Gastroesophageal sphincter (tissue), 3 donors: ENCODE results near the gene CHST3.

ENCODE experiments used
- CTCF ChIP-seq, 4 experiments: fragments of 200-600 bp in 2 of 4; fragments of 450-650 bp in 2 of 4; sonication (generic) in 1 of 4; IDR thresholded peaks; one replicate each; pipeline ENCODE4 v1.5.1; 2017 to 2019; ENCODE audit warnings: antibody characterized with exemption in 4 of 4, mild to moderate bottlenecking in 2 of 4, moderate library complexity in 2 of 4
- POLR2A ChIP-seq, 2 donors: fragments of 450-650 bp; IDR thresholded peaks; one replicate each; pipeline ENCODE4 v1.6.1; 2017; ENCODE audit warnings: antibody characterized with exemption in 2 of 2, mild to moderate bottlenecking in 2 of 2, moderate library complexity in 1 of 2
- POLR2AphosphoS5 ChIP-seq: sonication (generic); formaldehyde crosslinking; IDR thresholded peaks from one replicate; pipeline ENCODE4 v1.6.1; 2017; ENCODE audit warnings: antibody characterized with exemption

GRCh38 chr10:72044417-72045041 is 80.3 kb downstream of the CHST3 start:
- TF ChIP-seq CTCF (IDR thresholded peaks at IDR 0.05), result peak in 3 of 4 experiments; percentile 57 to 67 (median 62)
- TF ChIP-seq POLR2AphosphoS5, result peak; percentile 61
- no peak for TF ChIP-seq POLR2A (IDR thresholded peaks at IDR 0.05)
